ENCODE data around the gene ABCC5.

ABCC5 gene

DNA sequence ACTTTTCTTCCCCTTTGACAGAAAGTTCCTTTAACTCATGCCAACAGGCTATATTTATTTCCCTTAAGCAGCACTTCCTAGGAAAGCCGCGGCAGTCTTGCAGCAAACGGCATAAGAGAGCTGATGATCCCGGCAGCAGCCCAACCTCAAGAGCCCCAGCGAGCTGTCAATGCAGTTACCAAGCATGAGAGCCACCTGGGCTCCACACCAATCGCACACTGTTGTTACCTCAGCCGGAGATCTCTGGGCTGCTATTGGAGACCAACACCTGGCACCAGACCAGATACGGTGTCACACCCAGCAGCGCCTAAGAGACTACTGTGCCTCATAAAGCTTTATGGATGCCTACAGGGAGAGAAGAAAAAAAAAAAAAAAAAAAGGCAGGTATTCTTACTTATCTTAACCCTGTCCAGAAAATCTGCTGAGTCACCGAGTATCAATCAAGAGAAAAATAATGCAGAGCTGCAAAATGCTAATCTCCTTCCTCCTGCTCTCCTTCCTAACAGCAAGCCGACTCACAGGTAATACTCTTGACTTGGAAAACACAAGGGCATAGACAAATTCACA, 11.7 kb downstream of the ABCC5 start (continued):
- TF ChIP-seq, protein P1, sequence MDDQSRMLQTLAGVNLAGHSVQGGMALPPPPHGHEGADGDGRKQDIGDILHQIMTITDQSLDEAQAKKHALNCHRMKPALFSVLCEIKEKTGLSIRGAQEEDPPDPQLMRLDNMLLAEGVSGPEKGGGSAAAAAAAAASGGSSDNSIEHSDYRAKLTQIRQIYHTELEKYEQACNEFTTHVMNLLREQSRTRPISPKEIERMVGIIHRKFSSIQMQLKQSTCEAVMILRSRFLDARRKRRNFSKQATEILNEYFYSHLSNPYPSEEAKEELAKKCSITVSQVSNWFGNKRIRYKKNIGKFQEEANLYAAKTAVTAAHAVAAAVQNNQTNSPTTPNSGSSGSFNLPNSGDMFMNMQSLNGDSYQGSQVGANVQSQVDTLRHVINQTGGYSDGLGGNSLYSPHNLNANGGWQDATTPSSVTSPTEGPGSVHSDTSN (CRISPR knock-in tag; IDR thresholded peaks at IDR 0.05): no peak
- TF ChIP-seq, protein P2, sequence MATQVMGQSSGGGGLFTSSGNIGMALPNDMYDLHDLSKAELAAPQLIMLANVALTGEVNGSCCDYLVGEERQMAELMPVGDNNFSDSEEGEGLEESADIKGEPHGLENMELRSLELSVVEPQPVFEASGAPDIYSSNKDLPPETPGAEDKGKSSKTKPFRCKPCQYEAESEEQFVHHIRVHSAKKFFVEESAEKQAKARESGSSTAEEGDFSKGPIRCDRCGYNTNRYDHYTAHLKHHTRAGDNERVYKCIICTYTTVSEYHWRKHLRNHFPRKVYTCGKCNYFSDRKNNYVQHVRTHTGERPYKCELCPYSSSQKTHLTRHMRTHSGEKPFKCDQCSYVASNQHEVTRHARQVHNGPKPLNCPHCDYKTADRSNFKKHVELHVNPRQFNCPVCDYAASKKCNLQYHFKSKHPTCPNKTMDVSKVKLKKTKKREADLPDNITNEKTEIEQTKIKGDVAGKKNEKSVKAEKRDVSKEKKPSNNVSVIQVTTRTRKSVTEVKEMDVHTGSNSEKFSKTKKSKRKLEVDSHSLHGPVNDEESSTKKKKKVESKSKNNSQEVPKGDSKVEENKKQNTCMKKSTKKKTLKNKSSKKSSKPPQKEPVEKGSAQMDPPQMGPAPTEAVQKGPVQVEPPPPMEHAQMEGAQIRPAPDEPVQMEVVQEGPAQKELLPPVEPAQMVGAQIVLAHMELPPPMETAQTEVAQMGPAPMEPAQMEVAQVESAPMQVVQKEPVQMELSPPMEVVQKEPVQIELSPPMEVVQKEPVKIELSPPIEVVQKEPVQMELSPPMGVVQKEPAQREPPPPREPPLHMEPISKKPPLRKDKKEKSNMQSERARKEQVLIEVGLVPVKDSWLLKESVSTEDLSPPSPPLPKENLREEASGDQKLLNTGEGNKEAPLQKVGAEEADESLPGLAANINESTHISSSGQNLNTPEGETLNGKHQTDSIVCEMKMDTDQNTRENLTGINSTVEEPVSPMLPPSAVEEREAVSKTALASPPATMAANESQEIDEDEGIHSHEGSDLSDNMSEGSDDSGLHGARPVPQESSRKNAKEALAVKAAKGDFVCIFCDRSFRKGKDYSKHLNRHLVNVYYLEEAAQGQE (tag by site-specific recombination; IDR thresholded peaks at IDR 0.05): no peak
- TF ChIP-seq ZNF174 (tag by site-specific recombination; IDR thresholded peaks at IDR 0.05) (no peak), ZNF37A (tag by site-specific recombination; IDR thresholded peaks at IDR 0.05) (no peak), KLF8 (tag by site-specific recombination; IDR thresholded peaks at IDR 0.05) (peak; percentile 56; the same call in 1 of the 2 replicates), KLF10 (tag by site-specific recombination; IDR thresholded peaks at IDR 0.05) (no peak), ZNF600 (tag by site-specific recombination; IDR thresholded peaks at IDR 0.05) (peak; percentile 51), ZNF324 (tag by site-specific recombination; IDR thresholded peaks at IDR 0.05) (no peak), ZNF221 (tag by site-specific recombination; IDR thresholded peaks at IDR 0.05; ENCODE audit: borderline replicate concordance) (no peak), ZNF23 (tag by site-specific recombination; IDR thresholded peaks at IDR 0.05; ENCODE audit: borderline replicate concordance) (no peak), SP2 (tag by site-specific recombination; IDR thresholded peaks at IDR 0.05) (peak; percentile 12; the same call in 1 of the 2 replicates), ZNF701 (tag by site-specific recombination; IDR thresholded peaks at IDR 0.05) (no peak), ZNF664 (tag by site-specific recombination; IDR thresholded peaks at IDR 0.05) (no peak)
- TF ChIP-seq, protein P3, sequence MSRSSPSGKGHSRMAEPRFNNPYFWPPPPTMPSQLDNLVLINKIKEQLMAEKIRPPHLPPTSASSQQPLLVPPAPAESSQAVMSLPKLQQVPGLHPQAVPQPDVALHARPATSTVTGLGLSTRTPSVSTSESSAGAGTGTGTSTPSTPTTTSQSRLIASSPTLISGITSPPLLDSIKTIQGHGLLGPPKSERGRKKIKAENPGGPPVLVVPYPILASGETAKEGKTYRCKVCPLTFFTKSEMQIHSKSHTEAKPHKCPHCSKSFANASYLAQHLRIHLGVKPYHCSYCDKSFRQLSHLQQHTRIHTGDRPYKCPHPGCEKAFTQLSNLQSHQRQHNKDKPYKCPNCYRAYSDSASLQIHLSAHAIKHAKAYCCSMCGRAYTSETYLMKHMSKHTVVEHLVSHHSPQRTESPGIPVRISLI (tag by site-specific recombination; IDR thresholded peaks at IDR 0.05): peak; percentile 68
- TF ChIP-seq, protein P4, sequence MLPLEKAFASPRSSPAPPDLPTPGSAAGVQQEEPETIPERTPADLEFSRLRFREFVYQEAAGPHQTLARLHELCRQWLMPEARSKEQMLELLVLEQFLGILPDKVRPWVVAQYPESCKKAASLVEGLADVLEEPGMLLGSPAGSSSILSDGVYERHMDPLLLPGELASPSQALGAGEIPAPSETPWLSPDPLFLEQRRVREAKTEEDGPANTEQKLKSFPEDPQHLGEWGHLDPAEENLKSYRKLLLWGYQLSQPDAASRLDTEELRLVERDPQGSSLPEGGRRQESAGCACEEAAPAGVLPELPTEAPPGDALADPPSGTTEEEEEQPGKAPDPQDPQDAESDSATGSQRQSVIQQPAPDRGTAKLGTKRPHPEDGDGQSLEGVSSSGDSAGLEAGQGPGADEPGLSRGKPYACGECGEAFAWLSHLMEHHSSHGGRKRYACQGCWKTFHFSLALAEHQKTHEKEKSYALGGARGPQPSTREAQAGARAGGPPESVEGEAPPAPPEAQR (tag by site-specific recombination; IDR thresholded peaks at IDR 0.05): no peak

DNA sequence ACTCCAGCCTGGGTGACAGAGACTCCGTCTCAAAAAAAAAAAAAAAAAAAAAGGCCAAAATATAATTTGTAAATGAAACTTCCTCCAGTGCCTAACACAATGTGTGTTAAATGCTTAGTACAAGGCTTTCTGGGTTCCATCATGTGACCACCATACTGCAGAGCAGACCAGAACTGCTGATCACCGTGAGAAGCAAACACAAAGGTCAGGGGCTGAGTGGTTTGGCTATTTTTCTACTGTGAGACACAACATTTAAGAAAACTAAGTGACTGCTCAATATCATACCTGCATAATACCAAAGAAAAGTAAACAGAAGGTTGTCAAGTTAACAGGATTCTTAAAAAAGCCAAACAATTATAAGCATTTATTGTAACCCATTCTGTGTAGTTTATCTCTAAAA, 13.2 kb downstream of the ABCC5 start:
- POLR2A ChIA-PET: no interaction called here
- Histone ChIP-seq H3K4me1 (ENCODE audit: control insufficient read depth, insufficient read depth, low read length) (peaks cover 3% of the 10 kb centered on the region; the same call in 1 of the 2 replicates), H3K36me3 (ENCODE audit: control insufficient read depth in 2 of 2, insufficient read depth in 1 of 2, low read length in 2 of 2) (peaks cover 3 to 21% of the 10 kb centered on the region in 2 experiments; a peak in 2 of 3 replicates), H3K27ac (ENCODE audit: extremely low read depth, low read depth, low read length) (no peak overlapping the region), H3K4me3 (ENCODE audit: low read depth, low read length) (no peak overlapping the region), H3K9me3 (ENCODE audit: control insufficient read depth, insufficient read depth, low read depth, low read length) (no peaks in the 10 kb centered on the region)
- CTCF ChIA-PET: interaction anchor here (1.6 kb wide), 1 partner anchor 11 kb away, joined by 4 read pairs; no protein-coding TSS in a partner anchor
- TF ChIP-seq YY2 (tag by site-specific recombination; IDR thresholded peaks at IDR 0.05) (no peak), MEIS1 (CRISPR knock-in tag; IDR thresholded peaks at IDR 0.05; ENCODE audit: borderline replicate concordance) (no peak), ZNF473 (tag by site-specific recombination; IDR thresholded peaks at IDR 0.05) (no peak), ZFP37 (tag by site-specific recombination; IDR thresholded peaks at IDR 0.05) (no peak), ZNF23 (tag by site-specific recombination; IDR thresholded peaks at IDR 0.05; ENCODE audit: borderline replicate concordance) (no peak), ZNF175 (tag by site-specific recombination; IDR thresholded peaks at IDR 0.05) (no peak), ZNF560 (tag by site-specific recombination; IDR thresholded peaks at IDR 0.05; ENCODE audit: borderline replicate concordance) (no peak), ZNF600 (tag by site-specific recombination; IDR thresholded peaks at IDR 0.05) (no peak), RBAK (tag by site-specific recombination; IDR thresholded peaks at IDR 0.05) (no peak), HOXD13 (CRISPR knock-in tag; IDR thresholded peaks at IDR 0.05; ENCODE audit: borderline replicate concordance) (no peak), KLF8 (tag by site-specific recombination; IDR thresholded peaks at IDR 0.05) (no peak), ZFP3 (tag by site-specific recombination; IDR thresholded peaks at IDR 0.05; ENCODE audit: low read depth) (no peak), ZNF266 (tag by site-specific recombination; IDR thresholded peaks at IDR 0.05; ENCODE audit: low read depth) (no peak), ZNF202 (tag by site-specific recombination; IDR thresholded peaks at IDR 0.05; ENCODE audit: borderline replicate concordance) (no peak), SP7 (tag by site-specific recombination; IDR thresholded peaks at IDR 0.05) (no peak)
- TF ChIP-seq, protein P5, sequence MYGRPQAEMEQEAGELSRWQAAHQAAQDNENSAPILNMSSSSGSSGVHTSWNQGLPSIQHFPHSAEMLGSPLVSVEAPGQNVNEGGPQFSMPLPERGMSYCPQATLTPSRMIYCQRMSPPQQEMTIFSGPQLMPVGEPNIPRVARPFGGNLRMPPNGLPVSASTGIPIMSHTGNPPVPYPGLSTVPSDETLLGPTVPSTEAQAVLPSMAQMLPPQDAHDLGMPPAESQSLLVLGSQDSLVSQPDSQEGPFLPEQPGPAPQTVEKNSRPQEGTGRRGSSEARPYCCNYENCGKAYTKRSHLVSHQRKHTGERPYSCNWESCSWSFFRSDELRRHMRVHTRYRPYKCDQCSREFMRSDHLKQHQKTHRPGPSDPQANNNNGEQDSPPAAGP (tag by site-specific recombination; IDR thresholded peaks at IDR 0.05): no peak
